ENCODE data around the gene DSTN. TPM values are rescaled to one million over a fixed set of nuclear protein-coding genes. Genes with fewer than 3 reads are reported as not detected.

The DSTN gene
- total RNA-seq, 4 donors from 2014 or later = 79.2 to 128 (median 88.5) TPM

DNA sequence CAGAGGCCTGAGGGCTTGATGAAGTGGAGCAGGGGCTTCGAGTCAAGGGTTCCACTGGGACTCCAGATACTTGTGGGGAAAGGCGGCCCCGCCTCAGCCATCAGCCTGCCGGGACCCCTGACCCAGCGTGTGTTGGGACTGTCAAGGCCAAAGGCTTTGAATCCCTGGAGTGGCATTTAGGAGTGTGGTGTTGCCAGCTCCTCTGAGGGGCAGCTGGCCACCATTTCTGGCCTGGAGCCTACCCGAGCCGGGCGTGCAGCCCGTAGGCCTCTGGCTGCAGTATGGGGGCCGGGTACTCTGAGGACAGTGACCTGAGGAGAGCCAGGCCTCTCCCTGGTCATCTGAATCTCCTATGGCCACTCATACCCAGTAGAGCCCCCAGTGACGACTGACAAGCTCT lies 72.1 kb downstream of the DSTN start:
- no peaks in the 10 kb centered on the region for H3K27me3 ChIP-seq
- intact Hi-C loops (cut with DNase I; ENCODE audit: low total_unique reads) = no loop called here
- in situ Hi-C loops (cut with MboI; ENCODE audit: low sequenced_read_pairs in 4 of 4) = no loop called here
- H3K4me1 ChIP-seq = peaks cover 36 to 57% of the 10 kb centered on the region in 2 donors
- H3K27ac ChIP-seq = peak overlapping the region in 2 of 4 donors; percentile 3 to 48
- DNase-seq = no peak
- peak in 1 of 2 donors; percentile 3 for ATAC-seq
- TF ChIP-seq POLR2A (IDR thresholded peaks at IDR 0.05) = no peak
- TF ChIP-seq, protein P1, sequence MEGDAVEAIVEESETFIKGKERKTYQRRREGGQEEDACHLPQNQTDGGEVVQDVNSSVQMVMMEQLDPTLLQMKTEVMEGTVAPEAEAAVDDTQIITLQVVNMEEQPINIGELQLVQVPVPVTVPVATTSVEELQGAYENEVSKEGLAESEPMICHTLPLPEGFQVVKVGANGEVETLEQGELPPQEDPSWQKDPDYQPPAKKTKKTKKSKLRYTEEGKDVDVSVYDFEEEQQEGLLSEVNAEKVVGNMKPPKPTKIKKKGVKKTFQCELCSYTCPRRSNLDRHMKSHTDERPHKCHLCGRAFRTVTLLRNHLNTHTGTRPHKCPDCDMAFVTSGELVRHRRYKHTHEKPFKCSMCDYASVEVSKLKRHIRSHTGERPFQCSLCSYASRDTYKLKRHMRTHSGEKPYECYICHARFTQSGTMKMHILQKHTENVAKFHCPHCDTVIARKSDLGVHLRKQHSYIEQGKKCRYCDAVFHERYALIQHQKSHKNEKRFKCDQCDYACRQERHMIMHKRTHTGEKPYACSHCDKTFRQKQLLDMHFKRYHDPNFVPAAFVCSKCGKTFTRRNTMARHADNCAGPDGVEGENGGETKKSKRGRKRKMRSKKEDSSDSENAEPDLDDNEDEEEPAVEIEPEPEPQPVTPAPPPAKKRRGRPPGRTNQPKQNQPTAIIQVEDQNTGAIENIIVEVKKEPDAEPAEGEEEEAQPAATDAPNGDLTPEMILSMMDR (IDR thresholded peaks at IDR 0.05 in 4 of 5, conservative IDR thresholded peaks at IDR 0.05 in 1 of 5) = no peak
- no peaks in the 10 kb centered on the region for H3K9me3 ChIP-seq
- H3K36me3 ChIP-seq = no peaks in the 10 kb centered on the region
- H3K4me3 ChIP-seq = no peak overlapping the region

DNA sequence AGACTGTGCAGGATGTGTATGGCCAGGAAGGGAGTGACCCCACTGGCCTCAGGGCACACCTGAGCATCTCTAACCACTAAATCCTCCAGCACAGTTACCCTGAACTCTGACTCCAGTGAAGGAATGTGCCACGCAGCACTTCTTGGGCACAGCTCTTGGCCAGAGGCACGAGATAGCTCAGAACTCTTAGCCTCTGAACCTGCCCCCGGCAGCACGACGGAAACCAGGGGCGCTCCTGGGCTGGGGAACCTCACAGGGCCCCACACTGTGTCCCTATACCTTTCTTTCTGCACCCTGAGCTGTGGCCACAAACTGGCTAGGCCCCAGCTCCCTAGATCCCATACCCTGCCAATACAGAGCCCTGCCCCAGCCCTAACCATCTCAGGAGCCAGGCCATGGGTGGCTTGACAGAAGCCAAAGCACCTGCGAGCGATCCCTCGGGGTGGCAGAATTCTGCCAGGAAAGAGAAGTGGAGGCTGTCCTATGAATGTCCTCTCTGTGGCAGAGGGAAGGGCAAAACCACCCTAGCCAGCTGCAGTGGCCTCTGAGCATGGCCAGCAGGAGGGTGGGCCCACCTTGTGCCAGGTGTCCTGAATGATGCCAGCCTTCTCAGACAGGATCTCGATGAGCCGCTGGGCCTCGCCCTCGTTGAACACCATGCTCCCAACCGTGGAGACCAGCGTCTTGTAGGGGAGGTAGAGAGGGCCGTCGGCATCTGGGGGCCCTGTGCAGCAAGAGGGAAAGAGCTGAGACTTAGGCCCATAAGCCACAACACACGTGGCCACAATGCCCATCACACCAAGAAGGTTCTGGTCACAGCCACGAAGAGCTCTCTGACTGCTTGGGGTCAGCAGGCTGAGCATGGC lies 72.8 kb downstream of the DSTN start:
- H3K9me3 ChIP-seq = no peaks in the 10 kb centered on the region
- H3K36me3 ChIP-seq = no peaks in the 10 kb centered on the region
- in situ Hi-C loops (cut with MboI; ENCODE audit: low sequenced_read_pairs in 4 of 4) (no loop called here), intact Hi-C loops (cut with DNase I; ENCODE audit: low total_unique reads) (no loop called here)
- H3K27ac ChIP-seq = peak overlapping the region in 1 of 4 donors; percentile 48
- no peaks in the 10 kb centered on the region for H3K27me3 ChIP-seq
- DNase-seq = no peak
- ATAC-seq = peak in 1 of 2 donors; percentile 12
- H3K4me3 ChIP-seq = no peak overlapping the region
- TF ChIP-seq, protein P1 (IDR thresholded peaks at IDR 0.05 in 4 of 5, conservative IDR thresholded peaks at IDR 0.05 in 1 of 5) = no peak
- no peak for TF ChIP-seq POLR2A (IDR thresholded peaks at IDR 0.05)
- H3K4me1 ChIP-seq = peaks cover 35 to 63% of the 10 kb centered on the region in 2 donors

DNA sequence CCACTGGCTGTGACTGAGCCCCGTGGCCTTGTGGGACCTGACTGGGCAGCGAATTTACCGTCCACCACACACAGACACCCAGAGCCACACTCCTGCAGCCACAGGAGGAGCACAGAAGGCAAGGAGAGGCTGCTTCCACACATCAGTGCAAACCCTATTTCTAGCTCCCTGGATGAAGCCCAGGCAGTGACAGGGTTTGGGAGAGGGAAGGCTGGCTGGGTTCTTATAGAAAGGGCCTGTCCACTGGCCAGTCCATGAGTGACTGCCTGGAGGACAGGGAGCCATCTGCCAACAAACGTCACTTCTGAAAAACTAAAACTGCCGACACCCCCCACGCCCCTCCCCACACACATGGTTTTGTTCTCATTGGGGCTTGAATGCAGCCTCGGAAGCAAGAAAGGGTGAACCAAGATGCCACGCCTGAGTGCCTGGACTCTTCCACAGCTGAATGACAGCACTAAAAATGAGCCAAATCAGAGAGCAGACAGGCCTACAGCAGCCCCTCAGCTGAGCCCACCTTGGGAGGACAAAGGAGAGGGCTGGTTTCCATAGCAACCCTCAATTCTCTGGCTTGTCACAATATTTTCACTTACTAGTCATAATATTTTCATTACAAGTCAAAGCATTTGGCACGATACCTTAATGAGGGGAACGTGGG lies 73.8 kb downstream of the DSTN start:
- Histone ChIP-seq H3K27me3 (no peaks in the 10 kb centered on the region), H3K36me3 (no peaks in the 10 kb centered on the region), H3K4me3 (no peak overlapping the region), H3K9me3 (no peaks in the 10 kb centered on the region), H3K4me1 (peaks cover 43 to 66% of the 10 kb centered on the region in 2 donors), H3K27ac (peak overlapping the region in 1 of 4 donors; percentile 45)
- no peak for DNase-seq
- in situ Hi-C loops (cut with MboI; ENCODE audit: low sequenced_read_pairs in 4 of 4) (no loop called here), intact Hi-C loops (cut with DNase I; ENCODE audit: low total_unique reads) (no loop called here)
- no peak for ATAC-seq
- TF ChIP-seq, protein P1 (IDR thresholded peaks at IDR 0.05 in 4 of 5, conservative IDR thresholded peaks at IDR 0.05 in 1 of 5) = no peak
- no peak for TF ChIP-seq POLR2A (IDR thresholded peaks at IDR 0.05)

DNA sequence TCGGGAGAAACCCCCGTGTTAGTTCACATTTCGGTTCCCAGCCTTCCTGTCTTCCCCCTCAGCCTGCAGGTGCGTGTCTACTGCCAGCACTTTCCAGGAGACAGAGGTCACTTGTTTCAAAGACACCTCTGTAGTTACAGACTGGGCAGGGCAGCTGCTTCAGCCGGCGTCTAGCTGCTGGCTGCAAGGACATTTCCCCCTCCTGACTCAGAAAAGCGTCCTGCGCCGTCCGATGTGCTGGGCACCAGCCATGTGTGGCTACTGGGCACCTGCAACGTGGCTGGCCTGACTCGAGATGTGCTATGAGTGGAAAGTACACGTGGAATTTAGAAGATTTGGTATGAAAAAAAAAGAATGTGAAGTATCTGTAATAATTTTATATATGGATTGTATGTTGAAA lies 74.6 kb downstream of the DSTN start:
- in situ Hi-C loops (cut with MboI; ENCODE audit: low sequenced_read_pairs in 4 of 4) = no loop called here
- Histone ChIP-seq H3K27me3 (no peaks in the 10 kb centered on the region), H3K36me3 (no peaks in the 10 kb centered on the region), H3K9me3 (no peaks in the 10 kb centered on the region), H3K4me1 (peaks cover 50 to 66% of the 10 kb centered on the region in 2 donors), H3K27ac (peak overlapping the region in 3 of 4 donors; percentile 5 to 31 (median 19)), H3K4me3 (no peak overlapping the region)
- peak in 1 of 2 donors; percentile 68 for DNase-seq
- peak in 1 of 2 donors; percentile 78 for ATAC-seq
- TF ChIP-seq, protein P1 (IDR thresholded peaks at IDR 0.05 in 4 of 5, conservative IDR thresholded peaks at IDR 0.05 in 1 of 5) = no peak
- TF ChIP-seq POLR2A (IDR thresholded peaks at IDR 0.05) = no peak
- intact Hi-C loops (cut with DNase I; ENCODE audit: low total_unique reads) = no loop called here
